HepG2 (cell line): ENCODE measurements around the gene BCLAF1. TPM values are rescaled to one million over a fixed set of nuclear protein-coding genes. Genes with fewer than 3 reads are reported as not detected.

ENCODE experiments used
- FOXC1 ChIP-seq: sonication (generic); formaldehyde crosslinking; IDR thresholded peaks from 2 replicates; pipeline ENCODE4 v1.8.0; 2022; ENCODE audit warnings: mild to moderate bottlenecking, missing genetic modification reagents, borderline replicate concordance
- HNF1B ChIP-seq: sonication (generic); formaldehyde crosslinking; IDR thresholded peaks from 2 replicates; pipeline ENCODE4 v1.5.1; 2020; ENCODE audit warnings: mild to moderate bottlenecking, moderate library complexity, missing genetic modification reagents
- KDM1A ChIP-seq: IDR thresholded peaks from 2 replicates; pipeline ENCODE4 v1.6.1; 2016; ENCODE audit warnings: missing compliant biosample characterization
- NKX3-1 ChIP-seq: sonication (generic); formaldehyde crosslinking; IDR thresholded peaks from 2 replicates; pipeline ENCODE4 v1.5.0; 2020; ENCODE audit warnings: missing genetic modification reagents
- POGZ ChIP-seq: sonication (generic); formaldehyde crosslinking; IDR thresholded peaks from 2 replicates; pipeline ENCODE4 v1.4.0; 2020; ENCODE audit warnings: mild to moderate bottlenecking, missing genetic modification reagents
- SOX6 ChIP-seq, 2 experiments: fragments of 450-650 bp in 1 of 2; sonication (generic) in 1 of 2; formaldehyde crosslinking in 1 of 2; IDR thresholded peaks; 2 replicates each; pipeline versions ENCODE4 v1.4.0 to v1.6.1; 2017 to 2020; ENCODE audit warnings: antibody characterized with exemption in 1 of 2, mild to moderate bottlenecking in 1 of 2, missing genetic modification reagents in 1 of 2
- TEAD3 ChIP-seq: optimal IDR thresholded peaks from 2 replicates; pipeline ENCODE3; 2016; ENCODE audit warnings: borderline replicate concordance
- TFE3 ChIP-seq: IDR thresholded peaks from 2 replicates; pipeline ENCODE4 v1.6.1; 2016
- ZC3H13 ChIP-seq: sonication (generic); formaldehyde crosslinking; IDR thresholded peaks from 2 replicates; pipeline ENCODE4 v1.8.1; 2023; ENCODE audit warnings: mild to moderate bottlenecking, missing genetic modification reagents, moderate library complexity
- ZHX2 ChIP-seq, 2 experiments: sonication (generic) in 1 of 2; formaldehyde crosslinking in 1 of 2; IDR thresholded peaks; 2 replicates each; pipeline versions ENCODE4 v1.6.1 to v1.9.0; 2014 to 2022; ENCODE audit warnings: antibody characterized with exemption in 1 of 2, borderline replicate concordance in 1 of 2, inconsistent platforms in 1 of 2, low read depth in 1 of 2, missing genetic modification reagents in 1 of 2
- ZNF292 ChIP-seq: sonication (generic); formaldehyde crosslinking; IDR thresholded peaks from 2 replicates; pipeline ENCODE4 v1.8.1; 2022; ENCODE audit warnings: mild to moderate bottlenecking, low read depth, missing genetic modification reagents, borderline replicate concordance
- ZNF329 ChIP-seq: sonication (generic); formaldehyde crosslinking; IDR thresholded peaks from 2 replicates; pipeline ENCODE4 v1.9.0; 2021; ENCODE audit warnings: low read depth, mild to moderate bottlenecking, missing genetic modification reagents
- ZNF367 ChIP-seq: sonication (generic); formaldehyde crosslinking; IDR thresholded peaks from 2 replicates; pipeline ENCODE4 v1.4.0; 2020; ENCODE audit warnings: missing genetic modification reagents, borderline replicate concordance
- ZNF530 ChIP-seq: sonication (generic); formaldehyde crosslinking; IDR thresholded peaks from 2 replicates; pipeline ENCODE4 v1.5.0; 2020; ENCODE audit warnings: low read depth, mild to moderate bottlenecking, missing genetic modification reagents
- ZNF672 ChIP-seq: sonication (generic); formaldehyde crosslinking; IDR thresholded peaks from 2 replicates; pipeline ENCODE4 v1.8.1; 2022; ENCODE audit warnings: missing genetic modification reagents
- ZNF761 ChIP-seq: sonication (generic); formaldehyde crosslinking; conservative IDR thresholded peaks from 2 replicates; pipeline ENCODE4 v1.4.0; 2020; ENCODE audit warnings: mild to moderate bottlenecking, missing genetic modification reagents
- ZNF792 ChIP-seq: IDR thresholded peaks from 2 replicates; pipeline ENCODE4 v1.6.1; 2016
- ZNF891 ChIP-seq: sonication (generic); formaldehyde crosslinking; IDR thresholded peaks from 2 replicates; pipeline ENCODE4 v1.5.0; 2020; ENCODE audit warnings: mild to moderate bottlenecking, missing genetic modification reagents
- polyA plus RNA-seq, 8 experiments: library from polyadenylated mRNA; depleted of rRNA in 3 of 8; stranded (reverse) in 7 of 8; unstranded in 1 of 8; fragments of >200 nt; fragmentation: Illumina TruSeq in 4 of 8; extraction: Trizol in 4 of 8; gene quantifications; 2 replicates each; pipeline versions ENCODE4 v1.2.1 to v1.2.3, GENCODE V29; 2011 to 2016; ENCODE audit warnings: low read depth in 4 of 8, missing spikeins in 1 of 8, mixed read lengths in 1 of 8; ENCODE audit not compliant: insufficient read depth in 1 of 8
- total RNA-seq, 5 experiments: library from RNA; depleted of rRNA; stranded (reverse); fragments of >200 nt; fragmentation: Illumina TruSeq; extraction: Trizol; gene quantifications; 2 replicates each; pipeline ENCODE4 v1.2.3, GENCODE V29; 2016; ENCODE audit warnings: low read depth in 1 of 5

BCLAF1 gene
- total and polyA plus RNA-seq, 2 of the 13 experiments (the other 11 are each of a cell fraction or from before 2014, with no cell fraction given) = 55.3 to 292 TPM

- TF ChIP-seq ZHX2 (IDR thresholded peaks at IDR 0.05; ENCODE audit: low read depth) (0 out of 2 replicates have a peak, but pooled peaks have one; percentile 12), ZHX2 (CRISPR knock-in tag; IDR thresholded peaks at IDR 0.05; ENCODE audit: borderline replicate concordance) (no peak), ZNF530 (CRISPR knock-in tag) (no peak), FOXC1 (no peak; the same call in 1 of the 2 replicates), ZNF329 (CRISPR knock-in tag) (no peak), ZNF792 (peak; percentile 60; the same call in 1 of the 2 replicates), ZNF367 (CRISPR knock-in tag) (no peak), ZC3H13 (no peak), NKX3-1 (CRISPR knock-in tag) (no peak), SOX6 (IDR thresholded peaks at IDR 0.05) (no peak), SOX6 (CRISPR knock-in tag; IDR thresholded peaks at IDR 0.05) (peak; percentile 43; the same call in 1 of the 2 replicates), ZNF761 (peak; percentile 69), POGZ (CRISPR knock-in tag) (peak; percentile 100), ZNF672 (CRISPR knock-in tag) (no peak), TEAD3 (peak; percentile 98), HNF1B (CRISPR knock-in tag) (peak; percentile 82), TFE3 (peak; percentile 82), ZNF891 (no peak), KDM1A (CRISPR knock-in tag) (no peak), ZNF292 (CRISPR knock-in tag) (peak; percentile 70)
Observed at GRCh38 chr6:136249811-136250685, 39.6 kb downstream of the BCLAF1 start, which contains the start of gene MTFR2 (continued).
